Inflammatory macrophage (primary cell): ENCODE results near the gene MYH7.
A peak's percentile ranks its signal among the peaks of the same experiment; 100 is the strongest.

Experiments used
- DNase-seq, 2 donors: peaks; one replicate each; pipeline ENCODE4 v3.0.0-alpha.2; 2020 to 2022

MYH7 gene

DNA sequence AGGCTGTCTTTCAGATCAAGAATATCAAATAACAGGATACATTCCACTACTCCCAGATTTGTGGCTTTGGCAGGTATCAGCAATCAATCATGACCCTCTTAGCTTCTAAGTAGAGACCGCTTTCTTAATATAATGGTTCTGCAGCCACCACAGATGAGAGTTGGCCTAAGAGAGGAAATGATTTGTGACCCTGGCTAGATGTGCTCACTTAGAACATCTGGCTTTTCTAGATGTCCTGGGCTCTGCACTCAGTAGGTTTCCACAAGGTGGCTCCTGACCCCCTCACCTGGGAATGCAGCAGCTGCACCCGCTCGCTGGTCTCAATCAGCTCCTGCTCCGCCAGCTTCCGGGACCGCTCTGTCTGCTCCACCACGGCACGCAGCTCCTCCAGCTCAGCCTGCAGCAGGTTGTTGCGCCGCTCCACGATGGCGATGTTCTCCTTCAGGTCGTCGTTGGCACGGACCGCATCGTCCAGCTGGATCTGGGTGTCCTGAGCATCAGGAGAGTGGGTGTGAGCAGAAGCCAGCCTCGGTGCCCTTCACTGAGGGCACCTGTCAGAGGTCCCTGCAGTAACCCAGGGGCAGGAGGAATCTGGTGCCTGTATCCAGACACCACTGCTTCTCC, 49.7 kb downstream of the MYH7 start:
- no peak for DNase-seq

DNA sequence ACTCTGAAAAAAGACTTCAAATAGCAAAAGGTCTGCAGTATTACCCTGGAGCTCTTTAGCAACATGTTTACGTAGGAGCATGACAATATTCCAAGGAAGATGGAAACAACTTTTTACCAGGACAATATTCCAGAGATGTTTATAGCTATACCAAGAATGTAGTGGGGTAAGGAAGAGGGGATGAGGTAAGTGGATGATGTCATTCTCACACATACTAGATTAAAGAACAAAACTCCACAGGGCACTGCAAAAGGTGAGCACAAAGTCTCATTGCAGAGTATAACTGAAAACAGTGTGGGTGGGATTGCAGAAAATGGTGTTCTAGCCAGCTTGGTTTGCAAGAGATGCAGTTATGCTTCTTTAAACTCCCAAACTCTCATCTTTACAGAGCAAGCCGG, 50.2 kb downstream of the MYH7 start:
- DNase-seq, result no peak

DNA sequence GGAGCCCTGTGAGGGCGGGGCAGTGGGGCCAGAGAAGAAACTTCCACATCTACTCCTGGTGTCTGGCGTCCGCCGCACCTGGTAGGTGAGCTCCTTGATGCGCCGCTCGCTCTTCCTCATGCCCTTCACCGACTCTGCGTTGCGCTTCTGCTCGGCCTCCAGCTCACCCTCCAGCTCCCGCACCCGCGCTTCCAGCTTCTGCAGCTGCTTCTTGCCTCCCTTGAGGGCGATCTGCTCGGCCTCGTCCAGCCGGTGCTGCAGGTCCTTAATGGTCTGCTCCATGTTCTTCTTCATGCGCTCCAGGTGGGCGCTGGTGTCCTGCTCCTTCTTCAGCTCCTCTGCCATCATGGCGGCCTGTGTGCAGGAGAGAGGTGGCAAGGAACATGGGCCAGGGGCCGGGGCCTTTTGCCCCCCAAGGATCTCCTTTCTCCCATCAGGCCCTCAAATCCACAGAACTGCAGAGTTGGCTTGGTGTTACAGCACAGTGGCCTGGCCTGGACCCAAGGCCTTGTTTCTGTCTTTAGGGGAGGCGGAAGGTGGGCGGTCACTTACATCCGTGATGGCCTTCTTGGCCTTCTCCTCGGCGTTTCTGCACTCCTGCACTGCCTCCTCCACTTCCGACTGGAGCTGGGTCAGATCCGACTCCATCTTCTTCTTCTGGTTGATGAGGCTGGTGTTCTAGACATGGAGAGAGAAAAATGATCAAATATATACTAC, 50.9 kb downstream of the MYH7 start:
- DNase-seq, result no peak

DNA sequence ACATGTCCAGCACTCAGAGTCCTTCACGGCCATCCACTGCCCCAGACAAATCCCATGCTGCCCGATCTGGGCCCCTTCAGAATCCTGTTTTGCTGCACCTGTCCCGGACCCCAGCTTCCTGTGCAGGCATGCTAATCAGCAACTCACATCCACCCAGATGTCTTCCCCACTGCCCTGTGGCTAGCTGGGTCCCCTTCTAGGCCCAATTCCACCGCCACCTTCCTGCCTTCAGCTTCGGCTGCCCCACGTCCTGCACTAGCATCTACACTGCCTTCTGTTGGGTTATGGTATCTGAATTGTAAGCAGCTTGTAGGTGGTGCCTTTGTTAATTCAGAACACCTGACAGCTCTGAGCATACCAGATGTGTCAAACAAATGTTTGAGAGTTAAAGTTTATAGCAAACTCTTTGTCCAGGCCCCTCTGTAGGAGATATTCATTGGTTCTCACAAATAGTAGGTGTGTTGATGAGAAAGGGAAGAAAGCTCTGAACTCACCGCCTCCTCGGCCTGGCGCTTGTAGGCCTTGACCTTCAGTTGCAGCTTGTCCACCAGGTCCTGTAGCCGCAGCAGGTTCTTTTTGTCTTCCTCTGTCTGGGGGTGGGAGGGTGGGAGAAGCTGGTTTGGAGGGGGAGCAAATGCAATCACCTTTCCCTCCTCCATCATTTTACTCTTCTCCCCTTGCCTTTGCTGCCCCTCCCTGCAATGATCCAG, 52.6 kb downstream of the MYH7 start:
- no peak for DNase-seq

DNA sequence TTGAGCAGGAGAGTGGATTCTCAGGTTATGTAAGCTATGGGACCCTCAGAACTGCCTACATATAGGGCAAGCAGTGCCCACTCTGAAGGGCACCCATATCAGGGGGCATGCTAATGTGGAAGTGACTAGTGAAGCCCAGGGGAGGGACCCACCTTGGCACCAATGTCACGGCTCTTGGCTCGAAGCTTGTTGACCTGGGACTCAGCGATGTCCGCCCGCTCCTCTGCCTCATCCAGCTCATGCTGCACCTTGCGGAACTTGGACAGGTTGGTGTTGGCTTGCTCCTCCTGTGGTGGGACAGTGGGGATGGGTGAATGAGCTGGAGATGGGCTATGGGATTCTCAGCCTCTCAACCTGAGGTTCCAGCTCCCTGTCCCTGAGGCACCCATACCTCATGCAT, 53.2 kb downstream of the MYH7 start:
- DNase-seq, result no peak

DNA sequence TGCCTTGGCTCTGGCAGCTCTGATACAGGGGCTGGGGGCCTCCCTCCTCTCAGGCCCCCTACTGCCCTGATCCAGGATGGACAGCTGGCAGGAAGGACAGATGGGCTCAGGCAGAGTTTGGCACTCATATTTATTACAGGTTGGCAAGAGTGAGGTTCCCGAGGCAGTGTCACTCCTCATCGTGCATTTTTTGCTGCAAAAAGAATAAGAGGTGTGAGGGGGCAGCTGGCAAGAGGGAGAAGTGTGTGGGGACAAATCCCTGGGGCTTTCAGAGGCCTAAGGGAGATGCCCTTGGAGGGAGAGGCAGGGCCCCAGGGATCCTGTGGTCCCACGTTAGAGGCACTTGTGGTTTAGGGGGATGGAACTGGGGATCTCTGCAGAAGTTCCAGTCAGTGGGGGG, 53.6 kb downstream of the MYH7 start:
- DNase-seq, result no peak

DNA sequence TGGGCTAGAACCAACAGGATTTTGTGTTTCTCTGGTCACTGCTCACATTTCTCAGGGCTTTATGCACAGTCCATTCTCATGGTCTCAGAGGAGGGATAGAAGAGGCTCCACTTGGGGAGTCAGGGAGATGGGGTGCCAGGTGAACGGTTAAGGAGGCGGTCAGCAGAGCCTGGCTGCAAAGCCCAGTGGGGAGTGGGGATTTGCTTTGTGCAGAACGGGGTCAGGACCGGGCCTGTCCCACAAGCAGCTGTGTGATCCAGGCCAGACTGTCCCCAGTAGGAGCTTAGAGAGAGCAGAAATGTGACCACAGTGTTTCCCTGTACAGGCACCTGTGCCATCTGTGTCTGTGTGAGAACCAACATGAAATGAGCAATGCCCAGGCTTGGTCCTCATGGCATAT, 54.5 kb downstream of the MYH7 start:
- DNase-seq, result no peak

DNA sequence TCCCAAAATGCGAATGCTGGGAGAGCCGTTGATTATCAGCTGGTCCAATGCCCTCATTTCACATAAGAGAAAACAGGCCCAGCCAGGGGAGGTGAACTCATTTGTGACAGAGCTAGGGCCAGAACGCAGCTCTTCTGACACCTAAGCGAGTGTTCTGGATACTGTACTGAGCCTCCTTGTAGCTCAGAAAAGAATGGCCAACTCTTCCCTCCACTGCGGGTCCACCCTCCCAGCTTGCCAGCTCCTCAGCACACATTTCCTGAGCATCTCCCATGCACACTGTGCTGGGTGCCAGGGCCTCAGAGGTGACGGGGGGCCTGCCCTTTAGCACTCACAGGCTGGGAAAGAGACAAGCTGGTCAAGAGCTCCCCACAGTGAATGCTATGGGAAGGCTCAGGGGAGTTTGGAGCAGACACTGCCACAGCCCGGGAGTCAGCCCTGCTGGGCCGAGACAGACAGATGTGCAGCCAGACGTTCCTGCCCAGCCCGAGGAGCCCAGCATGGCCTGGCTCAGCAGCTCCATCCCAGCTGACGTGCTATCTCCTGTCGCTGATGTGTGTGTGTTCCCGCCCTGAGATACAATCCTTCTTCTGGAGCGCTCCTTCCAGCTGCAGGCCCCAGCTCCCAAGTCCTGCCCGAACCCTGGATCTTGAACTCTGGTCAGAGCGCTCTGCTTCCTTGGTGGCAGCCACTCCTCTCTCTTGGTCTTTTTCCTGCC, 55.1 kb downstream of the MYH7 start:
- no peak for DNase-seq

DNA sequence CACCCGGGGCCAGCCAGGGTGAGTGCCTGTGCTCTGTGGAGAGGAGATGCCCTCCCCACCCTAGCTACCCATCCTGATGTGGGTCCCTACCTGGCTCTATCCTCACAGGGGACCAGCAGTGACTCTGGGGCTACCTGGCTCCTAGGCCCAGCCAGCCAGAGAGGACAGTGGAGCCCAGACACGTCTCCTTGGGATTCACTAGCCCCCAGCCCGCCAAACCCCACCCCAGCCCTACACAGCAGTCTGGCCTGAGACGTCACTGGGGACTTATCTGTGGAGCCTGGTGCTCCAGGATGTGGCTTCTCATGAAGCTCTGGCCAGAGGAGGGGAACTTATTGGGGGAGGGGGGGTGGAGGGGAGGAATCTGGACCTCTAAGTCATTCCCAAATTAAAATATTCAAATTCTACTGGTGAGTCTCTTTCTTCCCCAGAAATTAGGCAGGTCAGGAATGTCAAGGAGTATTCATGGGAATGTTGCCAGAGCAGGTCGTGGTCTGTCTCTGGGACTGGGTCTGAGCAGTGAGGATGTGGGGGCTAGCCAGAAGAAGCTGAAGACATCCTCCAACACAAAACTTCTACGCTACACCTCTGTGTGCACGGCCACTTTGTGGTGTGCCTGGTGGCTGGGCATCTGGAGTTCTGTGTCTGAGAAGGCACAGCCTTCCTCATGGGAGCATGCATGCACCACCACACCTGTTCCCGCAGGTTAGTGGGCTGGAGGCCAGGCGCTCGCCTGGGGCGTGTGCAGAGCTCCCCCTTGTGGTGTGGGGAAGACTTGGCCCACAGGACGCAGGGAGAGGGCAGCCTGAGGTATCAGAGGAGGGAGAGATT, 55.9 kb downstream of the MYH7 start:
- peak; percentile 16 to 48 for DNase-seq

DNA sequence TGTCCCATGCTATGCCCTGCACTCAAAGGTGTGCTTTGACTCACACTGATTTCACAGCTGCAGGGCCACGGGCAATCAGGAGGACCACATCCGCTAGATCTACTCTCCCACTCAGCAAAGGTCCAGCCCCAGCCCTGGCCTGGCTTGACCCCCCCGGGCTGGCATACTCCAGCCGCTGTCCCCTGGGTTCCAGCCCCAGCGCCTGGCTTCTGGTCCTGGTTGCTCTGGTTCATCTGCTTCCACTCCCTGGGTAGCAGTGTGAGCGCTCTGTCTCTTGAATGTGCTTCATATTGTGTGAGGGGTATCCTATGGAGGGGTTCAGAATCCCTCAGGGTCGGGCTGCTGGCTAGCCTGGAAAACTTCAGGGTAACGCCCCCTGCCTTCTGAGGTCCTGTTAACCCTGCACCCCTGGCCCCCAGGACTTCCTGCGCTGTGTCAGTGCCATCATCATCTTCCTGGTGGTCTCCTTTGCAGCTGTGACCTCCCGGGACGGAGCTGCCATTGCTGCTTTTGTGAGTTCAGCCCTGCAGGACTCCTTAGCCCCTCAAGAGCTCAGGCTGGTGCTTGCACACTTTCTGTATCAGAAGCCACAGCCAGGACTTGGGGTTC, 56.7 kb downstream of the MYH7 start:
- DNase-seq, result no peak

DNA sequence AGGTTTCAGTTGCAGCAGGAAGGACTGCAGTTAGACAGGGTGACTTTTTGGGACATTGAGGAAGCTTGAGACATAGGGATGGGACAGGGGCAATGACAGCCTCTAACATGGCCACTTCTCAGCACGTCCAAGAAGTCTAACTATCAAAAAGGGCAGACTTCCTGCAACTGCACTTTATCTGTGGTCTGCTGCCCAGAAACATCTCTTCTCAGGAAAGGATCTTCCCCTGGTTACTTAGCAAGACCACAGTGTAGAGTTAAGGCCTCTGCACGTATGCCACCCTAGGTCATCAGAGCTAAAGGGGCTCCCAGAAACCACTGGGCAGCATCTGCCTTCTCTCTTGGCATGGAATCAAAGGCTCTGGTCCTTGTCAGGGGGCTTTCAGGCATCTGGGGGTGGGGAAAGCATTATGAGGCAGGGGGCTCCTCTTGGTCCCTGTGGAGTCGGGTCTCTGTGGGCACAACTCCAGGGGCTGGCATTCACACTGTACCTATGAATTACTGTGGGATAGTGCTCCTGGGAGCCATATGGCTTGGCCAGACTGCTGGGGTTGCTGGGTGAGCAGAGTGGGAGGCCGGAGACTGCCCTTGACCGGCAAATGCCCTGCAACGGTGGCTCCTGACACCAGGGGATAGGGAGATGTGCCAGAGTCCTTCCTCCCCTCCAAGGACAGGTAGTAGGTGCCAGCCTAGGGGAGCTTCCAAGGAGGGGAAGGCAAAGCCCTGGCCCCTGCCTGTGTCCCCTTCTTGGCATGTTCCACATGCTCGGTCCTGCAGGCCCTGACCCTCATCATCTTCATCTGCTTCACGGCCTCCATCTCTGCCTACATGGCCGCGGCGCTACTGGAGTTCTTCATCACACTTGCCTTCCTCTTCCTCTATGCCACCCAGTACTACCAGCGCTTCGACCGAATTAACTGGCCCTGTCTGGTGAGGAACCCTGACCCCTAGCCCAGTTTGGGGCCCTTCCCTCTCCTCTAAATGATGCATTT, 57.6 kb downstream of the MYH7 start:
- no peak for DNase-seq

DNA sequence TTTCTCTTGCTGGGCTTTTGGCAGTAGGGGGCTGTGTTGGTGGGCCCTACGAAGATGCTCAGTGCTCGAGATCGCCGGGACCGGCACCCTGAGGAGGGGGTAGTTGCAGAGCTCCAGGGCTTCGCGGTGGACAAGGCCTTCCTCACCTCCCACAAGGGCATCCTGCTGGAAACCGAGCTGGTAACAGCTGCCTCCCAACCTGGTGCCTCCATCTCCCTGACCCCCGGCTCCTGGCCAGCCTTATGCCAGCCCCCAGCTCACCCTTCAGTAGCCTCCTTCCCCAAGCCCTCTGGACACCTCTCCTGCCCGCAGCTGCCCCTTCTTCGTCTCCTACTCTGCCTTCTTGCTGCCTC, 58.3 kb downstream of the MYH7 start:
- DNase-seq, result no peak

DNA sequence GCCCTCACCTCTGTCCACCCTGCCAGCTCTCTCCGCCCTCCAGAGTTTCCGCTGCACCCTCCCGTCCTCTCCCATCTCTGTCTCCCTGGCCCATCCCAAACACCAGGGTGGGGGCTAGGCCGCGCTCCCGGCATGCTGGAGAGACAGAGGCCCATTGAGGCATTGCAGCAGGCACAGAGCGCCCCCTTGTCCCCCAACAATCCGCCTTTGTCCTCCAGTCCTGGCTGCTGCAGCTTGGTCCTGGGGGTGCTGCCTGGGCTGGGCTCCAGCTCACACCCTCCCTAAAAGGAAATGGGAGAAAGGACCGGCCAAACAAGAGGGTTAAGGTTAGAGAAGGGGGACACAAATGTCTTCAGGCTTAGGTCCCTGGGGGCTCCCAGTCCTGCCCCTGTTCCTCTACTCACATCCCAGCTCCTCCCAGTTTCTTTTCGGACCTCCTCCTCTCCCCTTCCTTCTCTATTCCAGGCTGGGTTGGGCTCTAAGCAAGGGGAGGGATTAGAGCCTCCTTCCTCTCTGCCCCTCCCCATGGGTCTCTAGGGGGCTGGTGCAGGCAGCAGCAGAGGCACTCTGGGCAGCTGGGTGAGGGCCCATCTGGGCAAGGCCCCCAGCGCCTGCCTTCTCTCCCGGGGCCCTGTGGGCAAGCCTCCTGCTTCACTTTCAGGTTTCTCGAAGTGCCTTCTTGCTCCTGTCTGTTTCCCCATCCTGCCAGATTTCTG, 58.8 kb downstream of the MYH7 start, which contains the start of gene CMTM5:
Gene CMTM5 (plus strand): TSS at position 565 of the 716 bp plus-strand sequence. CDS start 206 bp downstream, outside the sequence.
- no peak for DNase-seq

DNA sequence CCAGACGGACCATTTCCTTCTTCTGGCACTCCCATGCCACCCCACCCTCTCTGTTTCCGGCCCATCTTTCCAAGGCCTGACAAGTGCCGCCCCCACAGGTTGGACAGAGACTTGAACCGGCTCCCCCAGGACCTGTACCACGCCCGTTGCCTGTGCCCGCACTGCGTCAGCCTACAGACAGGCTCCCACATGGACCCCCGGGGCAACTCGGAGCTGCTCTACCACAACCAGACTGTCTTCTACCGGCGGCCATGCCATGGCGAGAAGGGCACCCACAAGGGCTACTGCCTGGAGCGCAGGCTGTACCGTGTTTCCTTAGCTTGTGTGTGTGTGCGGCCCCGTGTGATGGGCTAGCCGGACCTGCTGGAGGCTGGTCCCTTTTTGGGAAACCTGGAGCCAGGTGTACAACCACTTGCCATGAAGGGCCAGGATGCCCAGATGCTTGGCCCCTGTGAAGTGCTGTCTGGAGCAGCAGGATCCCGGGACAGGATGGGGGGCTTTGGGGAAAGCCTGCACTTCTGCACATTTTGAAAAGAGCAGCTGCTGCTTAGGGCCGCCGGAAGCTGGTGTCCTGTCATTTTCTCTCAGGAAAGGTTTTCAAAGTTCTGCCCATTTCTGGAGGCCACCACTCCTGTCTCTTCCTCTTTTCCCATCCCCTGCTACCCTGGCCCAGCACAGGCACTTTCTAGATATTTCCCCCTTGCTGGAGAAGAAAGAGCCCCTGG, 59.8 kb downstream of the MYH7 start:
- DNase-seq, result no peak

DNA sequence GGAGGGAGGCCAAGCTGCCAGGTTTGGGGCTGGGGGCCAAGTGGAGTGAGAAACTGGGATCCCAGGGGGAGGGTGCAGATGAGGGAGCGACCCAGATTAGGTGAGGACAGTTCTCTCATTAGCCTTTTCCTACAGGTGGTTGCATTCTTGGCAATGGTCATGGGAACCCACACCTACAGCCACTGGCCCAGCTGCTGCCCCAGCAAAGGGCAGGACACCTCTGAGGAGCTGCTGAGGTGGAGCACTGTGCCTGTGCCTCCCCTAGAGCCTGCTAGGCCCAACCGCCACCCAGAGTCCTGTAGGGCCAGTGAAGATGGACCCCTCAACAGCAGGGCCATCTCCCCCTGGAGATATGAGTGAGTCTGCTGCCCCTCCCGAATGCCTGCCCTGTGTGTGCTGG, 62.4 kb downstream of the MYH7 start:
- DNase-seq, result no peak

DNA sequence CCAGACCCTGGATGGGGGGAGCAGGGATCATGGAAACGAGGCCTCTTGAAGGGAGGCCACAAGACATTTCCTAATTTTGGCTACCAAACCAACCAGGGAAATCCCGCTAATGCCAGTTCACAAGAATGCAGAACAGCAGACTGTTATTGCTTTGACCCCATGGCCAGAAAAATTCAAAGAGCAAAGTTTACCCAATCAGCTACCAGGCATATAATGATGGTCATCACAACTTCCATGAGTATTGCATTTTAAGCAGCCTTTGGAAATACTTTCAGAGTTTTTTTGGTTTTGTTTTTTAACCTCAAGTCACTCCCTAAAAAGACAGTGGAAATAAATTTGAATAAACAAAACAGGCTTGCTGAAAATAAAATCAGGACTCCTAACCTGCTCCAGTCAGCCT, 63.0 kb downstream of the MYH7 start, which contains the start of gene IL25:
Gene IL25 (plus strand): TSS at position 301 of the 400 bp plus-strand sequence.
- DNase-seq, result no peak

DNA sequence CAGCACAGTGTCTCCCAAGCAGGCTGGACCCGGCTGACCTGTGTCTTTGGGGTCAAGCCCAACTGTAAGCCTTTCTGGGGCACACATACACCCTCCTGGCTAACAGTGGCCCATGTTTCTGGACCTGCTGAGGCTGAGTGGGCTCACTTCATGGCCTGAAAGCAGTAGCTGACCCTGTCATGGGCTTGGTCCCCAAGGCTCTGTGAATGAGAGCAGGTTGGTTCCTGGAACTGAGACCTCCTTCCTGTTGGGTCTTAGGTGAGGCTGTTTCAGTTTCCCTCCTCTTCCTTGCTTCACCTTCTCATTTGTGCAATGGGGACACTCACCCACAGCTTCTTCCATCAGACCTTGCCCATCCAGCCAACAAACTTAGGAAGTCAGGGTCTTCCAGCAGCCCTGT, 63.6 kb downstream of the MYH7 start:
- no peak for DNase-seq

DNA sequence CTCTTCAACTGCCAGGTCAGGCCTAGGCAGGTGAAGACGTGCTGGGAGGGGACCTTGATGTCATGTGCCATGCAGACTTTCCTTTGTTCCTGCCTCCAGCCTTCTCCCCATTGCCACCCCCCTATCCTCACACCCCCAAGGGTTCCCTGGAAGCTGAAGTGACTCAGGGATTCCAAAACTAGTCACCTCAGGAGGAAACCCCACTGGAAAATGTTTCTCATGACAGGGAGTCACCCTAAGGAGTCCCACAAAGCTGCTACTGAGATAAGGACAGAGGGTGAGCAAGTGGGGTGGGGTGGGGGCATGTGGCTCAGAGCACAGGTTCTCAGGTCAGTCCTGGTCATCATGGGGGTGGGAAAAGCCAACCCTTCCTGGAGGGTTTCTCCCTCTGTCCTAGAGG, 65.2 kb downstream of the MYH7 start:
- DNase-seq, result no peak

DNA sequence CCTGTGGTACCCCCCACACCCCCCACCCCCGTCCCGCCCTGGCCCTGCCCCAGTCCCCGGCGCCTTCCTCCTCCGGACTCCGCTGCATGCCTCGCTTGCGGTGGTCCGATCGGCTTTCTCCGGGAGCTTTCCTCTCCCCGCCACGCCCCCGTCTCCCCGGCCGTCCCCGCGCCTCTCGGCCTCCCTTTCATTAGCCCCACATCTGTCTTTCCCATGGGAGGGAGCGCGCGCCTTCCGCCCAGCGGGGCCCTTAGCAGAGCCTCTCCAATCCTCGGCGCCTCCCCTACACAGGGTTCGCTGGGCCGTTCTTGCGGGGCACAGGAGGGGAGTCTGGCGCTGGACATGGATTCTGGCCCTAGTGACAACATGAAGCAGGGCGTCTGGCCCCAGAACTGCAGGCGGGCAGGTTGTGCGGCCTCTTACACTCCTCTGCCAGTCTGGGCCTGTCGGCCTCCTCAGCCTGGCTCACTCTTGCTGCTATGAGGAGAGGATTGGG, 69.0 kb downstream of the MYH7 start:
- DNase-seq, result no peak
